ENCODE data around the gene GLYR1.

GLYR1 gene

DNA sequence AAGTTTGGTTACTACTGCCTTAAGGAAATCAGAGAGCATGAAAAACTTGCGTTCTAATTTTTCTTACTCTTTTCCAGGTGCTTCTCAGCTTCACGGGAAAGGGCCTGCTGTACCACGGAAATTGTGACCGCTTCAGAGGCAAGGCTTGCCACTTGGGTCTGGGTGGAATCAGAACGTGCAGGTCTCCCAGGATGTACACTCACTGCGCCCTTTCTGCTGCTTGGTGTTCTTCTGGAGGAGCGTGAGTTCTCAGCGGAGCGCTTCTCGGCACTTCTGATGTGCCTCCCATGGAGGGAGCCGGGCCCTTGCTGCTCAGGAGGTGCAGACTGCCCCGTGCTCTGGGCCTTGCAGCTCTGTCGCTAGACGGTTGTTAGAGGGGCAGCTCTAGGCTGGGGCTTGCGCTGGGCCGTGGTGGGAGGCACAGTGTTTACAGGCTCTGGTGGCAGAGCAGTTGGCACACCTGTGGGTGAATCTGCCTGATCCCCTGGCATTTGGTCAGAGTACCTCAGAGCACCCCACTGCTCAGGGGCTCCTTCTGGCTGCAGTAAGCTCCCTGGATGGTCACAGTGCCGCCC lies 33.0 kb upstream of the GLYR1 start:
- DNase-seq (ENCODE audit: low spot score) (no peak), FAIRE-seq (no peak)

DNA sequence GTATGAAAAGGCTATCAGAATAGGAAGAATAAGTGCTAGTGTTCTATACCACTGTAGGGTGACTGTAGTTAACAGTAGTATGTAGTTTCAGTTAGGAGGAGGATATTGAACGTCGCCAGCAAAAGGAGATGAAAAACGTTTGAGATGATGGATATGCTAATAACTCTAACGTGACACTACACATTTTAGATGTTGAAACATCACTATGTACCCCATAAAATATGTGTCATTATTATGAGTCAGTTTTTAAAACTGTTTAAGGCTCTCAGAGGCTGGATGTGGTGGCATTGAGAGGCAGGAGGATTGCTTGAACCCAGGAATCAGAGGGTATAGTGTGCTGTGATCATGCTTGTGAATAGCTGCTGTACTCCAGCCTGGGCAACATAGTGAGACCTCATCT lies 32.0 kb upstream of the GLYR1 start:
- DNase-seq (ENCODE audit: low spot score) (no peak), FAIRE-seq (no peak)

DNA sequence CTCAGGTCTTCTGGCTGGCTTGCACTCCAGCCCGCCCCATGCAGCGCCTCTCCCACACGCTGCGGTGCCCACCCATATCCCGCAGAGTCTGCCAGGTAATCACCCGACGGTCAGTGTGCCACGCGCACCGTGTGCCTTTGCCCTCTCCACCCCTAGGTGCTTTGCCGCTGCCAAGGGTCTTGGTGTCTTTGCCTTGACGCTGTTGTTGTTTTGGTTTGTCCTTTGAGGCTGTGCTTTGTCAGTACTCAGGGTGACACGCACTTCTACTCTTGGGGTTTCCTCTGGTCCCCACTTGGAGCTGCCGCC lies 30.2 kb upstream of the GLYR1 start:
- no peak for FAIRE-seq
- DNase-seq (ENCODE audit: low spot score): no peak

DNA sequence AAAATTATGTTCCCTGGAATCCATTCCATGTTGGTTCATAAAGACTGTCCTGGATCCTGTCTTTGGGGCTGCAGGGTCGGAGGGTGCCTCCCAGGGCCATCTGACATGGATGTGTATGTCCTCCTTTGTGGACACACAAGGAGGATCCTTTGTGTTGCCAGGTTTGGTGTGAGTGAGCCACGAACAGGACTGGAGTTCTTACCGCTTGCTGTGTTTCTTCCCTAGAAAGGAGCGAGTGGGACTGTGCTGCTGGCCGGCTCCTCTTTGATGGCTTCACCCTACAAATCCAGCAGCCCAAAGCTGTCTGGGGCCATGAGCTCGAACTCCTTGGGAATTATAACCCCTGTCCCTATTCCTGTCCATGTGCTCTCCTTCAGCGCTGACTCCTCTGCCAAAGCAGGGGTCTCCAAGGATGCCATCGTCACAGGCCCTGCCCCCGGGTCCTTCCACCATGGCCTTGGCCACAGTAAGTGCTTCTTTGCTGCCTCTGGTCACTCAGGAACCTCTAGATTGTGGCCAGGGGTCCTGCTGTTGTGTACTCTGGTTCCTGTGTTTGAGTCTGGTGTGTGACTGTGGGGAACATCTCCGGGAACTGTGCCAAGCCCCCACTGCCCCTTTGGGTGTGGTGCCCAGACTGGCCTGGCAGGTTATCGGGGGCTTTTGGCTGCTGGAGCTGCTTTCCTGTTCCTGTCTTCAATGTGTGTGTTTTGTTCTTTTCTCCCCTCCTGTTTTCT lies 29.7 kb upstream of the GLYR1 start:
- no peak for FAIRE-seq
- no peak for DNase-seq (ENCODE audit: low spot score)

DNA sequence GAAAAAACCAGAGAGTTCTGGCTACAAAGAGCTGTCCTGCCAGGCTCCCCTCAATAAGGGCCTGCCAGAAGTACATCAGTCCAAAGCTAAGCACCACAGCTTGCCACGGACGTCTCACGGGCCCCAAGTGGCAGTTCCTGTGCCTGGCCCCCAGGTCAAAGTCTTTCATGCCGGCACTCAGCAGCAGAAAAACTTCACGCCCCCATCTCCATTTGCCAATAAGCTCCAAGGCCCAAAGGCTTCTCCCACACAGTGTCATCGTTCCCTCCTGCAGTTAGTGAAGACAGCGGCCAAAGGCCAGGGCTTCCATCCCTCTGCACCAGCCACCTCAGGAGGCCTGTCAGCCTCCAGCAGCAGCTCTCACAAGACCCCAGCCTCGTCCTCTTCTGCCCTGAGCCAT lies 27.6 kb upstream of the GLYR1 start:
- DNase-seq (ENCODE audit: low spot score): no peak
- FAIRE-seq: no peak

DNA sequence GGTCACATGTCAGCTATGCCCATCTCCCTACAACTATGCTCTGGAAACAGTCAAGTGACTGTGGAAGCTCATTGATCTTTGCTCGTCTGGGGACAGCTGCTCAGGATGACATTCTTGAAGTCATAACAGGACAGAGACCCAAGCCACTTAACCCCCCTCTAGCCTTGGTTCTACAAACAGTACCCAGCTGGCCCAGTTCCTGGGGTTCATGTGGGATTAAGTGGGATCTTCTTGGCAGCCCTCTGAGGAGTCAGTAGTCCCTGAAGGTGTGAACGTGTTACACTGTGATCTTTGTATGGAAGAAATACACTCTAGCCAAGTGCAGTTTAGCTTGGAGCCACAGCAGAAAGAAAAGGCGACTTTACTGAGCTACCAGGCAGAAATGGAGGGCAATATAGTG lies 26.0 kb upstream of the GLYR1 start:
- DNase-seq (ENCODE audit: low spot score) (no peak), FAIRE-seq (no peak)

DNA sequence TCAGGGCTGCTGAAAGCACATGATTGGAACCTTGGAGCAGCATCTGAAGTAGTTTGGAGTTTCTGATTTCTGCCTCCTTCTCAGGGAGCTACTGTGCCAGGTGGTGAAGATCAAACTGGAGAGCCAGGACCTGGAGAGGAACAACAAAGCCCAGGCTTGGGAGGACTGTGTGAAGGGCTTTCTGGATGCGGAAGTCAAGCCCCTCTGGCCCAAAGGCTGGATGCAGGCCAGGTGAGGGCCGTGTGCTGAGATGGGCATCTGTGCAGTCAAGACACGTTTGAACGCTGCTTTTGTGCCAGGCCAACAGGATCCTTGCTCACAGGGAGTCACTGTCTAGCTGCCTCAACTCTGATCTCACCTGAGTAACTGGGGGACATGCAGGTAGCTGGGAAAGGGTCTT lies 24.0 kb upstream of the GLYR1 start:
- no peak for FAIRE-seq
- DNase-seq (ENCODE audit: low spot score): no peak

DNA sequence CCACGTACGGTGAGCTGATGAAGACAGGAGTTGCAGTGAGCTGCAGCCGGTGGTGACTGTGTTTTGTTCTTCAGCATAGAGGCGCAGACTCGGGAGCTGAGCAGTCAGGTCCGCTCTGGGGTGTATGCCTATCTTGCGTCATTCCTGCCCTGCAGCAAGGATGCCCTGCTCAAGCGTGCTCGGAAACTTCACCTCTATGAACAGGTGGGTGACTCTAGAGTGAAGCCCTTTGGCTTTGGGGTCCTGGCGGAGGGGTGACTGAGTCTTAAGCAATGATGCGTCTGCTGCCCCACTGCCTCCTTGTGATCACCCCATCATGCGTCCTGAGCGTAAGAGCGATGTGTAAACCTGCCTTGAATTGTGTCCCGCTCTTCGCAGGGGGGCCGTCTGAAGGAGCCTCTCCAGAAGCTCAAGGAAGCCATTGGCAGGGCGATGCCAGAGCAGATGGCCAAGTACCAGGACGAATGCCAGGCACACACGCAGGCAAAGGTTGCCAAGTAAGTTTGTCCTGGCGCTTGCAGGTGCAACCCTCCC lies 23.1 kb upstream of the GLYR1 start:
- no peak for DNase-seq (ENCODE audit: low spot score)
- no peak for FAIRE-seq

DNA sequence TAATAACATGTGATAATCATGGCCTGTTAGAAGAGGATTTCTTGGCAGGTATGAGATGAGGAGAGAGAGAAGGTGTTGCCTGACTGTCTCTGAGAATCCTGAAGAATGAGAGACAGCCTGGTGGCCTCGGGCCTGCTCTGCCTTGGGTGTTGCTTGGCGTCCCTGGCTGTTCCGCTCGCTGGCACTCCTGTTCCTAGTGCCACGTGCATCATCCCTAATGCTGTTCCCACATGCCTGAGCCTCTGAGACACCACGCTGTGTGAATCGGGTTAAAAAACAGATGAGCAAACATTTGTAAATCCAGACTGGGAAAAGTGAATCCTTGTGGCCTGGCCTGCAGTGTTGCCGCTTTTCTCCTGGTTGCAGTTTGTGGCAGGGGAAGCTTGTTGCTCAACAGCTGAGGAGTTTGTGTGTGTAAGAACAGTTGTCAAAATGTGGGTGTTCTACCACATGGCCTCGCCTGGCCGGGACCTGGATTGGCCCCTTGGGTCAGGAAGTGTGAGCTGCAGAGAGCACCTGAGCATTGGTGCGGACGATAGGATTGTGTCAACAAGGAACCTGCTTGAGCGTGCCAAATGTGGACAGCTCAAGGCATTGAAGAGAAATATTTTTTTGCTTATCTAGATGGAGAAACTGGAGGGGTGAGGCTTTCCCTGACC lies 22.2 kb upstream of the GLYR1 start:
- no peak for FAIRE-seq

DNA sequence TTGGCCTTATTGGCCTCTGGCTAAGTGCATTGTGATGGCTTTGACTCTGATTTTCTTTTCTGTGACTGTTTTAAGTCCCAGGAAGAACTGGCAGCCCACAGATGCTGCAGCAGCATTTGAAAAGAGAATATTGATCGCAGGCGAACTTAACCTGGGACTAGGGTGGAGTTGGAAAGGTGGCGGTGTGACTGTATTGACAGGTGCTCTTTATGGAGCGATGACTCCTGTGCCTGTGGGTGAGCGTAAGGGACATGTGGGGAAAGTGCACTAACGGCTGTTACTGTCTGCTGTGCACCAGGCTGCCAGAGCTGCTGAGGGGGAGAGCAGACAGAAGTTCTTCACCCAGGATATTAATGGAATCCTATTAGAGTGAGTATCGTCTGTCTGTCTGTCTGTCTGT lies 21.4 kb upstream of the GLYR1 start:
- DNase-seq (ENCODE audit: low spot score) (no peak), FAIRE-seq (no peak)

More for the DNA sequence above, 22.2 kb upstream of the GLYR1 start:
- DNase-seq (ENCODE audit: low spot score): no peak

DNA sequence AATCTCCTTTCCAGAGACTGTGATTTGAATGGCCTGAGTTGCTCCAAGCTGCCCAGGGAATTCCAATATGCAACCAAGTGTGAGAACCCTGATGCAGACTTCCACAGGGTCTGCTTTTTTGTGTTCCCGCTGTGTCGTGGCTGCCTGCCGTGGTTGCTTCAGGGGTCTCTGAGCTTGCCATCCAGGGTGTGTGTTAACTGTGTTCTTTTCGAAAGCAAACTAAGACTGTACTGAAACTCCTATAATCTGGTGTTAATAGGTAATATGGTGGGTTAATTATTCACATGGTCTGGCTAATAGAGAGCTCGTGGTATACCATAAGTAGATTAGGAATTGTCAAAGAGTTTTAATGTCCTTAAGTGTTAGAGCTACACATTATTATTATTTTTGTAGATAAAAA lies 20.9 kb upstream of the GLYR1 start:
- FAIRE-seq: no peak
- DNase-seq (ENCODE audit: low spot score): no peak

DNA sequence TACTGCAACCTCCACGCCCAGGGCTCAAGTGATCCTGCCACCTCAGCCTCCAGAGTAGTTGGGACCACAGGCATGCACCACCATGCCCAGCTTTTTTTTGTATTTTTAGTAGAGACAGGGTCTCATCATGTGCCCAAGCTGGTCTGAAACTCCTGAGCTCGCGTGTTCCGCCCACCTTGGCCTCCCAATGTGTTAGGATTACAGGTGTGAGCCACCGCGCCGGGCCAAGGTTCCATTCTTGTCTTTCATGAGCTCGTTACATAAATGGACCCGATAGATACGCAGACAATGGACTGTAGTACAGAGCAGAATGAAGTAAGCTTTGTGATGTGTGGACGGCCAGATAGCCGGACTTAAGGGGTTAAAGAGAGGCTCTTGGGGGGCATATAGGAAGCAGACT lies 19.5 kb upstream of the GLYR1 start:
- no peak for FAIRE-seq

DNA sequence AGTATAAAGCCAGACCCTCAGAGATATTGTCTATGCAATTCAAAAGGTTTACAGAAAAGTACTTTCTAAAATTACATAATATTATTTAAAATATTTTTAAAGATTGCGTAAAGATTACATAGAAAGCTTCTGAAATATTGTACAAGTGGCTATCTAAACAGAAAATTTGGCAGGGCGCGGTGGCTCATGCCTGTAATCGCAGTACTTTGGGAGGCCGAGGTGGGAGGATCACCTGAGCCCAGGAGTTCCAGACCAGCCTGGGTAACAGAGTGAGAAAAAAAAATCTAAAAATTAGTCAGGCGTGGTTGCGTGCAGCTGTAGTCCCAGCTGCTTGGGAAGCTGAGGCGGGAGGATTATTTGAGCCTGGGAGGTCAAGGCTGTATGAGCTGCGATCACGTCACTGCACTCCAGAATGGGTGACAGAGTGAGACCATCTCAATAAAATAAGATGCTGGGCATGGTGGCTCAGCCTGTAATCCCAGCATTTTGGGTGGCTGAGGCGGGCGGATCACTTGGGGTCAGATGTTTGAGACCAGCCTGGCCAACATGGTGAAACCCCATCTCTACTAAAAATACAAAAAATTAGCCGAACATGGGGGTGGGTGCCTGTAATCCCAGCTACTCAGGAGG lies 18.3 kb upstream of the GLYR1 start:
- no peak for FAIRE-seq
- DNase-seq (ENCODE audit: low spot score): no peak

More for the DNA sequence above, 19.5 kb upstream of the GLYR1 start:
- no peak for DNase-seq (ENCODE audit: low spot score)

DNA sequence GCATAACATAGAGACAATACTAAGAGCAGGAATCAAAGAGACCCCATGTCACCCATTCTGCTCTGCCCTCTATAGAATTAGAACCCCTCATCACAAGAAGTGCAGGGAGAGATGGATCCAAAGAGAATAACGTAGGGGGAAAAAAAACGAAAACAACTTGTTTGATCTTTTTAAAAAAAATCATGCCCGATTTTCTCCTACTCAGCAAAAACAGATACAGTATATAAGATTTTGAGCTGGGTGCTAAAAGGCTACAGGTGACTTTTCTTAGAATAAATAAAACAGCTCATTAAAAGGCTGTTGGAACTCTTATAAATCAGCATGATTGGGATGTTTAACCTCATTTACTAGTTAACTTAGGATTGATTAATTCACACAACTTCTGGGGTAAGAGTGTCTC lies 17.6 kb upstream of the GLYR1 start:
- FAIRE-seq: no peak
- DNase-seq (ENCODE audit: low spot score): no peak

DNA sequence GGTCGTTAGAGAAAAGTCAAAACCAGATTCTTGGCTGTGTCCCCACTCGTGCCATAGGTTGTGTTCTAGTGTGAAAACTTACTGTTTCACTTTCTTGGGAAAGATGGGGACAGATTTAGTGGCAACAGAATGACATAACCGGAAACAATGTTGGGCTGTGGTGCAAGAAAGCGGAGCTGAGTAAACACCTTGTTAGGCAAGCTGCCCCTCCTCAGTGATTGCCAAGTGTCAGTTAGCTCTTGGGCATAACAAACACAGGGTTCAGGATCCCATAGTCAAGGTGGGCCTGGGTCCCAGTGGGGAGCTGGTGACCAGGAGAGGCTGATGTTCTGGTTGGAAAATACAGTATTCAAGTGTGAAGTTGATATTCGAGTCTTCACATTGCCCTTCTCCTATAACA lies 15.6 kb upstream of the GLYR1 start:
- FAIRE-seq (no peak), DNase-seq (ENCODE audit: low spot score) (no peak)

DNA sequence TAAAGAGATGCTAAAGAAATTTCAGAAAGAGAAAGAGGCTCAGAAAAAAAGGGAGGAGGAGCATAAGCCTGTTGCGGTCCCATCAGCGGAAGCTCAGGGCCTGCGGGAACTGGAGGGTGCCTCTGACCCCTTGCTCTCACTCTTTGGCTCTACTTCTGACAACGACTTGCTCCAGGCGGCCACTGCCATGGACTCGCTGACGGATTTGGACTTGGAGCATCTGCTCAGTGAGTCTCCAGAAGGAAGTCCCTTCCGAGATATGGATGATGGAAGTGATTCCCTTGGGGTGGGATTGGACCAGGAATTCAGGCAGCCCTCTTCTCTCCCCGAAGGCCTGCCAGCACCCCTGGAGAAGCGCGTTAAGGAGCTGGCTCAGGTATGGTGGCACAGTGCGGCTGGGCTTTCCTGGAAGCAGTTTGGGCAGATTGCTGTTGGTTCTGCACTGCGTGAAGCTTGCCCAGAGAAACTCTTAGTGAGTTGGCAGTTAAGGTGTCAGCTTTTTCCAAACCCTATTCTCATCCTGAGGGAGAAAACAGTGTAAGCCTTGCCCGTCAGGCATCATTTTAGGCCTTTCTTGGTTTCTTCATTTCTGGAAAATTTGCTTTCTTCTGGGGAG lies 13.7 kb upstream of the GLYR1 start:
- DNase-seq (ENCODE audit: low spot score) (no peak), FAIRE-seq (no peak)

DNA sequence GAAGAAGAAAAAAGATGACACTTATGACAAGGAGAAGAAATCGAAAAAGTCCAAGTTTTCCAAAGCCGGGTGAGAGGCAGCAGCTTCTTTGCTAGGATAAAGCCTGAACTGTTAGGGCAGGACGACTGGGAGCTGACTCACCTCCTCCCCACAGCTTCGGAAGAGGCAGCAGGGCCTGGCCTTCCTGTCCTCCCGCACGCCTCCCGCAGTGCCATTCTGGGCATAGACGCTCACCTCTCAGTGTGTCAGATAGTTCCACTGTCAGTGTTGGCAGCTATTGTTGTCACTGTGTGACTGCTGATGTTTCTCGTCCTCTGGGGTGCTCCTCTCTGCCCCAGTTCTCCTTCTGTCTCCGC lies 12.8 kb upstream of the GLYR1 start:
- DNase-seq (ENCODE audit: low spot score): no peak
- FAIRE-seq: no peak

DNA sequence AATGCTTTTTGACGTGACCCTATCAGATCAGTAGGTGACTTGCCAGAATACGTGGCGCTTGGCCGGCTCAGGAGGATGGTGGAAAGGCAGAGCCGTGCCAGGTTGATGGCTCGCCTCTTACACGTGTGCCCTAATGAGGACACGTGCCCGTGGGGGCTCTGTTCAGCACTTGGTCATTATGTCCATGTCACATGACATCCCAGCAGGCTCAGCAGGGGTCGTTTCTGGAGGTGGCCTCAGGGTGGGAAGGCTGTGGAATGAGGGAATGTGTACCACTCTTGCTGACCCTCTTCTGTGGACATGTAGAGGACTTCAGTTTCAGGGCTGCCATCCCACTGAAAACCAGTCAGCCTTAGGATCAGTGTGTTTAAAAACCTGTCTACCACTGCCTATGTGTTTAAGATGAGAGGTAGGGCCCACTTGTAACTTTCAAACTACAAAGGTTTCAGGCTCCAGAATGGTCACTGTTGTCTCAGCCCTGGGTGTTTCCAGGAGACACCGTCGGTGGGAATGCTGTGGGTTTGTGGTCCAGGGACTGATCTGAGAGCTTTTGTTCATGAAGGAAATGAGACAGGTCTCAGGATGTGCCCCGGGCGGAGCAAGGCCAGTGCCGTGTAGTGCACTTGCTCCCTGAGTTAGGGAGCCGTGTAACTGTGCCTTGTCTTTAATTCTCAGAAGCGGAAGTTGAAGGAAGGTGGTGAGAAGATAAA lies 12.3 kb upstream of the GLYR1 start:
- DNase-seq (ENCODE audit: low spot score) (no peak), FAIRE-seq (no peak)

DNA sequence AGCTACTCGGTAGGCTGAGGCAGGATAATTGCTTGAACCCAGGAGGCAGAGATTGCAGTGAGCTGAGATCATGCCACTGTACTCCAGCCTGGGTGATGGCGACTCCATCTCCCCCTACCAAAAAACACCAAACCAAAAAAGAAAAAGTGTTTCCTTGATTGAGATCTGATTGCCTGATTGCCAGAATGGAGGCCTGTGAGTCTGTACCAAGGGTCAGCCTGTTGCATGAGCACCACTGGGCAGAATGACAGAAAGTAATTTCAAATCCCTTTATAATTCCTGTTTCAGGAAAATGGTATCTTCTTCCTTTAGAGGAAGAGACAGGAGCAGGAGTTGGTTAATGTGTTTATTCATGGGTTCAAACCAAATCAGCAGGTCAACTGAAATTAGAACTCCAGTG lies 8.7 kb upstream of the GLYR1 start:
- FAIRE-seq: no peak
- DNase-seq (ENCODE audit: low spot score): no peak

DNA sequence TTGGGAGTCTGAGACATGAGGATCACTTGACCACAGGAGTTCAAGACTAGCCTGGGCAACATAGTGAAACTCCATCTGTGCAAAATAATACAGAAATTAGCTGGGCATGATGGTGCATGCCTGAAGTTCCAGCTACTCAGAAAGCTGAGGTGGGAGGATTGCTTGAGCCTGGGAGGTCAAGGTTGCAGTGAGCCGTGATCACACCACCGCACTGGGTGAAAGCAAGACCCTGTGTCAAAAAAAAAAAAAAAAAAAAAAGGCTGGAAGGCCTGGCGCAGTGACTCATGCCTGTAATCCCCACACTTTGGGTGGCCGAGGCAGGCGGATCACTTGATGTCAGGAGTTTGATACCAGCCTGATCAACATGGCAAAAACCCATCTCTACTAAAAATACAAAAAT lies 8.3 kb upstream of the GLYR1 start:
- no peak for FAIRE-seq
- no peak for DNase-seq (ENCODE audit: low spot score)

DNA sequence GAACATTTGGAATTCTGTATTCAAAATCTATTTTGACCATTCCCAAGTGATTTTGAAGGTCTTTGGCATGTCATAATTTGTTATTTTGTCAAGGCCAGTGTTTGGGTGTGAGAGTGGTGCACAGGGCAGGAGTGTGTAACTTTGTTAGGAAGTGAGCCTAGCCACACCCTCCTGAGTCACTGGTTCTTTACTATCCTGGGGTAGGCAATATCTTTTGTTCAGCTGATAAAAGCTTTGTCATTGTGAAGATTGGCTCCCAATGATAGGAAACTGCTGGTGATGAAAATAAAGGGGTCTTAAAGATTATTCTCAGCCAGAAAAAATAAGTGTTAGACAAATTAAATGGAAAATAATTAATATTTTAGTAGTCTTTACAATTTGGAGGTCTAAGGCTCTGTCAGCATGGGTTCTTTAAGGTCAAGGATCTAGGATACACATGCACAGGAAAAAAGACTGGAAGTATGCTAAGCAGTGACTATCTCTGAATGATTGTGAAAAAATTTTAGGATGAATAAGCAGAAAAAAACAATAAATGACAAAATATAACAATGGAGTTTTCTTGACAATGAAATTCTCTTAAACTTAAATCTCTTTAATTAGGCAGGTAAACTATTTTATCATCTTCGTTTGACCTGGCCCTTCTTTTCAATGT lies 5.3 kb upstream of the GLYR1 start:
- FAIRE-seq (no peak), DNase-seq (ENCODE audit: low spot score) (no peak)

Measured in urothelium cell line (cell line).